ENCODE data around the gene TIMMDC1. TPM values are rescaled to one million over a fixed set of nuclear protein-coding genes. Genes with fewer than 3 reads are reported as not detected.

Gene TIMMDC1
- total and polyA plus RNA-seq, 2 of the 13 experiments (the other 11 are each of a cell fraction or from before 2014, with no cell fraction given) = 50.0 to 77.8 TPM

DNA sequence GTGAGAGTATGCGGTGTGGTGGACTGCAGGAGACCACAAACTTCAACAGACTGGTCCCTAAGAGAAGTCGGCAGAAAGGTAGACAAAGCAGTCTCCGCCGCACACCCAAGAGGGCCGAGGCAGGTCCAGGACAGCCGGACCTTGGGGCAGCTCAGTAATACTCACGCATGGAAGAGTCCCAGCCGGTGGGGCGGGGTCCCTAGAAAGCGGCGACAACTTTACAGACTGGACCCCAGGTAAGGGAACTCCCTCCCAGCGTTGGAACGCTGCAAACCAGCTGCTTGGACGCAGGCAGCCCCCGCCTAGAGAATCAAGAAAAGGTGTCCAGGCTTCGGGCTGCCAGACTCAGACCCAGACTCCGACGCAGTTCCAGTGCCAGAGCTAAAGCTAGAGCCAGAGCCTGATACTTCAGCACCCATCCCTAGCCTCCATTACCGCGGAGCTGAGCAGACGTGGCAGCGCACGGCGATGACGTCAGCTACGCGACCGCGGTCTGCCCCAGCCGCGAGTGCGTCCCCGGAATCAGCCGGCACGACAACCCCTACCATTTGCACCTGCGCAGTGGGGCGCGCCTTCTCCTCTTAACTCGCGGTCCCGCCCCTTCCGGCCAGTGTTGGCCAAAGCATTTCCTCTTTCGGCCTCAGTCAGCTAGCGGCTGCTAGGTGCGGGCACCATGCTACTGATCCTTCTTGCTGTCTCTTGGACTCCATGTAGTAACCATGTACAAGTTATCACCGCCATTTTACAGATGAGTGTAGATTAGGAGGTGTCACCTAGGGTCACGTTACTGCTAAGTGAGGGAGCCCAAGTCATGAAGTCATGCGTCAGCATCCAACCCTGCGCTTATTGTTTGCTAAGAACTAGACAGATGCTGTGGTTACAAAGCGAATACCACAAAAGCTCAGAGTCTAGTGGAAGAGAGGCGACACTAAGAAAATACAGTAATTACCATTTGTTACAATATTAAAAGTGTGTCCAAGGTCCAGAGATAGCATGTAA is 34.9 kb upstream of the TIMMDC1 start, which contains the start of gene TMEM39A (continued):
- peak; percentile 78 for TF ChIP-seq ZFX (CRISPR knock-in tag; IDR thresholded peaks at IDR 0.05; ENCODE audit: low read depth)
- TF ChIP-seq ZNF10 (CRISPR knock-in tag; IDR thresholded peaks at IDR 0.05; ENCODE audit: borderline replicate concordance, low read depth) = no peak

DNA sequence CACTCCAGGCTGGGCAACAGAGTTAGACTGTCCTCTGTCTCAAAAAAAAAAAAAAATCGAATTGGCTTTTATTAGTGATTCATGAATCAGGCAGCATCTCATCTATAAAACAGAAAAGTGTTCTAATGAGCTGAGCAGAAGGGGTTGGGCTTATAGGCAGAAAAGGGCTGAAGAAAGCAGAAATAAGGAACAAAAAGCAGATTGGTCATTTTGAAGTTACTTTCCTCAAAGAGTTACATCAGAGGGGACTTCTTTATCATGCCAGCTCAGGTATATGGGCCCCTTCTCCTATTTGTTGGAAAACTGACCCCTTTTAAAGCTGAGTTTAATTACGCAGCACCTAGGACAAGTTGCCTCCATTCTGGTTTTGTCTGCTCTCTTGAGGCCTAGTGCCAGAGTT is 30.3 kb upstream of the TIMMDC1 start:
- Histone ChIP-seq H3K79me2 (ENCODE audit: insufficient read depth, low read length) (peaks cover 12% of the 10 kb centered on the region), H4K20me1 (ENCODE audit: insufficient read depth, low read length) (no peaks in the 10 kb centered on the region), H3K4me2 (ENCODE audit: low read depth, low read length) (peak overlapping the region; percentile 99), H3K4me1 (ENCODE audit: insufficient read depth, low read length) (peaks cover 35% of the 10 kb centered on the region), H2AFZ (ENCODE audit: low read length) (peak overlapping the region; percentile 95), H3K9ac (ENCODE audit: insufficient read depth, low read depth, low read length) (peak overlapping the region; percentile 87), H3K9me3 (ENCODE audit: low read length) (no peaks in the 10 kb centered on the region), H3K27ac (ENCODE audit: extremely low read length, insufficient read depth, low read length) (peak overlapping the region; percentile 75), H3K4me3 (replicated peaks in 1 of 3; ENCODE audit: insufficient read depth in 1 of 3, low read depth in 2 of 3, low read length in 3 of 3) (peak overlapping the region in 2 of 3 experiments; percentile 92 to 93; a peak in 3 of 6 replicates), H3K27me3 (ENCODE audit: control insufficient read depth in 1 of 2, insufficient read depth in 2 of 2, low read length in 2 of 2) (no peaks in the 10 kb centered on the region; a peak in 1 of 5 replicates), H3K36me3 (replicated peaks in 1 of 2; ENCODE audit: control insufficient read depth in 1 of 2, insufficient read depth in 2 of 2, low read length in 2 of 2) (peaks cover 9 to 11% of the 10 kb centered on the region in 2 experiments; a peak in 4 of 5 replicates)
- no peak for DNase-seq (ENCODE audit: low spot score)
- CTCF ChIA-PET (ENCODE audit: low intra/inter-chr PET ratio, low total read pairs) = no interaction called here
- TF ChIP-seq ZNF230 (CRISPR knock-in tag; IDR thresholded peaks at IDR 0.05) = no peak
- TF ChIP-seq ZBTB21 (CRISPR knock-in tag; IDR thresholded peaks at IDR 0.05) = no peak
- 0 out of 2 replicates have a peak, but pooled peaks have one; percentile 30 for TF ChIP-seq FOXO4 (CRISPR knock-in tag; conservative IDR thresholded peaks at IDR 0.05)
- 0 out of 2 replicates have a peak, but pooled peaks have one; percentile 18 for TF ChIP-seq ZNF761 (CRISPR knock-in tag; conservative IDR thresholded peaks at IDR 0.05)
- TF ChIP-seq SIX1 (CRISPR knock-in tag; IDR thresholded peaks at IDR 0.05; ENCODE audit: borderline replicate concordance) = no peak
- TF ChIP-seq MED8 (CRISPR knock-in tag; IDR thresholded peaks at IDR 0.05; ENCODE audit: insufficient replicate concordance) = no peak
- TF ChIP-seq YY1 (IDR thresholded peaks at IDR 0.05; ENCODE audit: insufficient read depth, insufficient replicate concordance, low read depth, low read length) = no peak
- no peak for TF ChIP-seq RFX5 (IDR thresholded peaks at IDR 0.05; ENCODE audit: low read depth, low read length)
- 82% methylated on average over 2 of the region's 2 CpGs for WGBS (ENCODE audit: low lambda C conversion rate)
- no peak for FAIRE-seq
- POLR2A ChIA-PET = interaction anchor here (1.1 kb wide), 1 partner anchor 227 kb away, joined by 3 read pairs; the partner anchor contains the start of gene B4GALT4
- intact Hi-C loops (cut with micrococcal nuclease; ENCODE audit: unreplicated experiment) = loop anchor here (2.0 kb wide), 1 partner anchor 213 kb away; no protein-coding TSS in a partner anchor
- BruUV-seq (replicated peaks) = TSS peak; percentile 54
- ATAC-seq = no peak
- in situ Hi-C loops (cut with HindIII; ENCODE audit: extremely low pct_ligation_motif_present, low pct_unique_long_range_greater_than_20kb) = no loop called here

Measured in HepG2 (cell line).